Measurements from ENCODE around the gene TTLL5.
A peak's percentile ranks its signal among the peaks of the same experiment; 100 is the strongest.

The TTLL5 gene

DNA sequence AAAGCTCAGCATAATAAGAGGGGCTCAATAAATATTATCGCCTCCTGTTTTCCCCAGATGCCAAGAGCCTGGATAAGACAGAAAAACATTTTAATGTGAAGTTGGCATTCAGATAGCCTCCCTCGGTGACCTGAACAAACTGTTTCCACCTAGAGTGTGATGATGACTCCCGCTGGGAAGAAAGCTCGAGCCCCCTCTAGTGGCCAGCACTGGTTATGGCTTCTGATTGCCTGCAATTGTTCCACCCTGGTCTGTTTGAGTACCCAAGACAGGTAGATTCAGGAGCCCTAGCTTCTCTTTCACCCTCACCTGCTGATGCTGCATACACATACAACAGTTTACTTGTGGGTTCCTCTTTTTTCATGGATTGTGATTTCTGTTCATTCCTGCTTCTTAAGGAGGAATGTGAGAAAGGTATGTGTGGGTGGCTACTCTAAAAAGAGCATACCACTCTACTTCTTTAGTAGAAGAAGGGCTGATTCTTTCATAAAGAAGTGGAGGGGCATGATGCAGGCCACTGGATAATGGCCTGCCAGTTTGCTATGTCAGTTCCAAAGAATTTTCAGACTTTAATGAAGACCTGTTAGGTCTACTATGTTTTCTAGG is 6.8 kb upstream of the TTLL5 start:
- Histone ChIP-seq H3K36me3 (ENCODE audit: control insufficient read depth, insufficient read depth, low read length) (peaks cover 9% of the 10 kb centered on the region), H3K4me3 (ENCODE audit: low read length) (no peak overlapping the region), H3K27ac (ENCODE audit: low read depth, low read length) (no peak overlapping the region), H3K27me3 (ENCODE audit: control insufficient read depth, insufficient read depth, low read length) (no peaks in the 10 kb centered on the region), H3K9ac (ENCODE audit: low read length) (no peak overlapping the region), H3K4me1 (ENCODE audit: control insufficient read depth, insufficient read depth, low read length) (no peaks in the 10 kb centered on the region)

DNA sequence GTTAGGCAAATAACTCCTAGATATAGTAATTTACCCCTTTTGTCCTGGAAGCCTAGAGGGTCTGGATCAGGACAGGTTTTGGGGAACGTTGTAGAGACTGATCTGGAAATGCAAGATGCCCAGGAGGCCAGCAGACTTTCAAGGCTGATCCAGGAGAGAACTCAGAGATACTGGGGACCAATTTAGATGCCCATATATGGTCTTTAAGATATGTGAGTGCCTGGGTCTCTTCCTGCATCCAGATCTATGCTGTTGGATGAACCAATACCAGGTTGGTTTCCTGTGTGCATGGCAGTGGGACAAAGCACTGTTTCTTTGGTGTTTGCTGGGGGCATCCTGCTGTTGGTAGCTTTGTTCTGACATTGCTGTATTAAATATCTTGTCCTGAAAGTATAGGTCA is 5.8 kb upstream of the TTLL5 start:
- Histone ChIP-seq H3K36me3 (ENCODE audit: control insufficient read depth, insufficient read depth, low read length) (peaks cover 9% of the 10 kb centered on the region), H3K4me3 (ENCODE audit: low read length) (no peak overlapping the region), H3K27ac (ENCODE audit: low read depth, low read length) (no peak overlapping the region), H3K4me1 (ENCODE audit: control insufficient read depth, insufficient read depth, low read length) (no peaks in the 10 kb centered on the region), H3K27me3 (ENCODE audit: control insufficient read depth, insufficient read depth, low read length) (no peaks in the 10 kb centered on the region), H3K9ac (ENCODE audit: low read length) (no peak overlapping the region)

DNA sequence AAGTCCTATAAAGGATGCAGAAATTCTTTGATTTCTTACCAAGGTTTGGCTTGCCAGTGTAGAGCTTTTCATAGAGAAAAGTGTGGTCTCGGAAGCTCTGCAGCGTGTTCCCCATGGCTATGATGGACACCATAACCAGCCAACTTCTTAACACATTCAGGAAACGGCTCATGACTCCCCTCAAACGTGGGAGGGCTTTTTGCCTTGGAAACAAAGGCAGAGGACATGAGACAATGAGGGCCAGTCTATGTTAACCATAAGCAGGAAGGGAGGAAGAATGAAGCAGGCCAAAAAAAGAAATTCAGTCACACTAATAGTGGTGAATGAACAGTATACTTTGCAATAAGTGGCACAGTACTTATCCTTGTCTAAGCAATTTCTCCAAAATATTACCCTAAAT is 3.7 kb upstream of the TTLL5 start:
- Histone ChIP-seq H3K4me3 (ENCODE audit: low read length) (no peak overlapping the region), H3K27ac (ENCODE audit: low read depth, low read length) (no peak overlapping the region), H3K36me3 (ENCODE audit: control insufficient read depth, insufficient read depth, low read length) (peaks cover 2% of the 10 kb centered on the region), H3K27me3 (ENCODE audit: control insufficient read depth, insufficient read depth, low read length) (no peaks in the 10 kb centered on the region), H3K9ac (ENCODE audit: low read length) (no peak overlapping the region), H3K4me1 (ENCODE audit: control insufficient read depth, insufficient read depth, low read length) (no peaks in the 10 kb centered on the region)

DNA sequence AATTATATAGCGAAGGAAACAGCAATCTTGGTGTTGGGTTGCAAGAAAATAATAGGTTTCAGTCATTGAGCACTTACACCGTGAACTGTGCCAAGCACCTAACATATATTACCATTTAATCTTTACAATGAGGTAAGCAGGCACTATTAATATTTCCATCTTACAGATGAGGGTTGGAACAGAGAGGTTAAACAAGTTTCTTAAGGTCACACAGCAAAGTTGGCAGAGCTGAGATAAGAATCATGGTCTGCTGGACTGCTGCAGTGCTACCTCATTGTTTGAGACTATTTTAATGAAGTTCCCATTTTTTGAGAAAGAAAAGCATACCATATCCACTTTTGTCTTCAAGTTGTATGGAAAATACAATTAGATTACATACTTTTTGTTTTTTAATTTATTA is 2.1 kb upstream of the TTLL5 start:
- Histone ChIP-seq H3K36me3 (ENCODE audit: control insufficient read depth, insufficient read depth, low read length) (peaks cover 2% of the 10 kb centered on the region), H3K27ac (ENCODE audit: low read depth, low read length) (no peak overlapping the region), H3K4me3 (ENCODE audit: low read length) (no peak overlapping the region), H3K4me1 (ENCODE audit: control insufficient read depth, insufficient read depth, low read length) (no peaks in the 10 kb centered on the region), H3K9ac (ENCODE audit: low read length) (no peak overlapping the region), H3K27me3 (ENCODE audit: control insufficient read depth, insufficient read depth, low read length) (no peaks in the 10 kb centered on the region)

DNA sequence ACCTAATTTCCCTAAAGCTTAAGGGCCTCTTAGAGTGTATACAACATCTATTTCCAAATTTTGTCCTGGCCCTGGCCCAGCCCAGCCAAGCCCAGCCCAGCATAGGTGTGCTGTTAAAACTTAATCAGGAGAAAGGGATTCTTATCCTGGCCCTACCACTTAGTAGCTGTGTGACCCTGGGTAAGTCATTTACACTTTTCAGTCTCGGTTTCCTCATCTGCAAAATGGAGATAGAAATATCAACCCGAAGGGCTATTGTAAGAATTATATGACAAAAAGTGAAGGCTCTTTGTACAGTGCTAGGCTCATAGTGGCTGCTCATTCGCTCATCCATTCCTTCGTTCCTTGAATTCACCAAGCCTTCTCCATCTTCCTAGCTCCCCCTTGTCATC is 812 bp upstream of the TTLL5 start:
- no peaks in the 10 kb centered on the region for H3K27me3 ChIP-seq (ENCODE audit: control insufficient read depth, insufficient read depth, low read length)
- H3K4me1 ChIP-seq (ENCODE audit: control insufficient read depth, insufficient read depth, low read length) = no peaks in the 10 kb centered on the region
- no peak overlapping the region for H3K9ac ChIP-seq (ENCODE audit: low read length)
- peak overlapping the region; percentile 64 for H3K27ac ChIP-seq (ENCODE audit: low read depth, low read length)
- peaks cover 2% of the 10 kb centered on the region for H3K36me3 ChIP-seq (ENCODE audit: control insufficient read depth, insufficient read depth, low read length)
- peak overlapping the region; percentile 97 for H3K4me3 ChIP-seq (ENCODE audit: low read length)

DNA sequence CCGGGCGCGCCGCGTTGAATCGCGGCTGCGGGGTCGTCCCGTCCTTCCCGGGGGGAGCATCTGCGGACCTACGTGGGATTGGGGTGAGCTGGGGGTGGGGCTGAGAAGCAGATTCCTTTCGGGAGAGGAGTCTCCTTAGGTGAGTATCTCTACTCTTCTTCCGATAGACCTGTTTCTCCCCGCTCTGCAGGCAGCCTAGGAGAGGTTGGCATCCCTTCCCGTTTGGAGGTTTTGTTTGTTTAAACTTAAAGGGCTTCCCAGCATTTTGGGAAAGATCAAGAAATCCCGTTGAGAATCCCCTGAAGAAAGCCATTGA is 411 bp downstream of the TTLL5 start:
- no peaks in the 10 kb centered on the region for H3K4me1 ChIP-seq (ENCODE audit: control insufficient read depth, insufficient read depth, low read length)
- H3K36me3 ChIP-seq (ENCODE audit: control insufficient read depth, insufficient read depth, low read length) = peaks cover 2% of the 10 kb centered on the region
- H3K4me3 ChIP-seq (ENCODE audit: low read length) = peak overlapping the region; percentile 97
- no peaks in the 10 kb centered on the region for H3K27me3 ChIP-seq (ENCODE audit: control insufficient read depth, insufficient read depth, low read length)
- H3K9ac ChIP-seq (ENCODE audit: low read length) = peak overlapping the region; percentile 78
- H3K27ac ChIP-seq (ENCODE audit: low read depth, low read length) = peak overlapping the region; percentile 78

DNA sequence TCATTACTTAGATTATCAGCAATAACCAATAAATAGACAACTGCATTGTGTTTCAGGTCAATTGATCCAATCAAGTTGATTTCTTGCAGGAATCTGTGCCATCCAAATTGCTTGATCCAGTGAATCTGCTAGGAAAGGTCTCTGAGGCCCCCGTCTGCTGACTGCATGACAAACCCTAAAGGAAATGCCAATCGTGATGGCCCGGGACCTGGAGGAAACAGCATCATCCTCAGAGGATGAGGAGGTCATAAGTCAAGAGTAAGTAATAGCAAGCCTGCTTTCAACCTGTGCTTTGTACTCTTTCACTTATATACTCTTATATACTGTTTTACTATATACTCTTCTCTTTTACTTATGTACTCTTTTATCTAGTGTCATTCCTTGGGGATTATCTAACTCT is 1.9 kb downstream of the TTLL5 start:
- Histone ChIP-seq H3K27ac (ENCODE audit: low read depth, low read length) (no peak overlapping the region), H3K36me3 (ENCODE audit: control insufficient read depth, insufficient read depth, low read length) (no peaks in the 10 kb centered on the region), H3K4me3 (ENCODE audit: low read length) (no peak overlapping the region), H3K9ac (ENCODE audit: low read length) (no peak overlapping the region), H3K27me3 (ENCODE audit: control insufficient read depth, insufficient read depth, low read length) (no peaks in the 10 kb centered on the region), H3K4me1 (ENCODE audit: control insufficient read depth, insufficient read depth, low read length) (no peaks in the 10 kb centered on the region)

DNA sequence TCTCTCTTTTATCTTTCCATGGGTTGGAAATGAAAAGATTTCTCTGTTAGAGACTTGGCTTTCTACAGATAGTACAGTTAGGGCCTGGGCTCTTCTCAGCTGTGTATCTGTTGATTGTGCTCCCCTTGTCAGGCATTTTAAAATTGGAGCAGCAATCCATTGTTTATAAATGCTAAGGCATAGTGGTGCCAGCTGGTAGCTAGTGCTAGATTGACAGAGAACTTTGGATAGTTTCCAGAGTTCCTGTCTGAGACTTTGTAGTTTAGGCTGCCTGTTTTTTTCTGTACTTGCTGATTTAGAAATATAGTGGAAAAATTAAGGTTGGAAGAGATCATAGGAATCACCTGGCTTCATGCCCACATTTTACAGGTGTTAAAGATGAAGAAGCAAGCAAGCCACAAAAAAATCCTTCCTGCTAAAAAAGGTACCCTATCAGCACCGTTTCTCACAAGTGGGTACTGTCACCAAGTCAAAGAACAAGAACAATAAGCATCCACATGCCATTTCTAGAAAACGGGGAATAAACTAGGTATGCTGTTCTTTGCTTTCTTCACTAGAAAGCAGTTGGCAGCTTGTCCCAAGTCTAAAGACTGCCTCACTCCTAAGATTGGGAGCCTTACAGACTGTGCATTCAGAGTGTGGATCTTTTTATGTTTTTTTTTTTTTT is 6.2 kb downstream of the TTLL5 start:
- H3K9ac ChIP-seq (ENCODE audit: low read length) = no peak overlapping the region
- H3K4me1 ChIP-seq (ENCODE audit: control insufficient read depth, insufficient read depth, low read length) = no peaks in the 10 kb centered on the region
- H3K27ac ChIP-seq (ENCODE audit: low read depth, low read length) = no peak overlapping the region
- no peak overlapping the region for H3K4me3 ChIP-seq (ENCODE audit: low read length)
- H3K36me3 ChIP-seq (ENCODE audit: control insufficient read depth, insufficient read depth, low read length) = peaks cover 3% of the 10 kb centered on the region
- no peaks in the 10 kb centered on the region for H3K27me3 ChIP-seq (ENCODE audit: control insufficient read depth, insufficient read depth, low read length)

DNA sequence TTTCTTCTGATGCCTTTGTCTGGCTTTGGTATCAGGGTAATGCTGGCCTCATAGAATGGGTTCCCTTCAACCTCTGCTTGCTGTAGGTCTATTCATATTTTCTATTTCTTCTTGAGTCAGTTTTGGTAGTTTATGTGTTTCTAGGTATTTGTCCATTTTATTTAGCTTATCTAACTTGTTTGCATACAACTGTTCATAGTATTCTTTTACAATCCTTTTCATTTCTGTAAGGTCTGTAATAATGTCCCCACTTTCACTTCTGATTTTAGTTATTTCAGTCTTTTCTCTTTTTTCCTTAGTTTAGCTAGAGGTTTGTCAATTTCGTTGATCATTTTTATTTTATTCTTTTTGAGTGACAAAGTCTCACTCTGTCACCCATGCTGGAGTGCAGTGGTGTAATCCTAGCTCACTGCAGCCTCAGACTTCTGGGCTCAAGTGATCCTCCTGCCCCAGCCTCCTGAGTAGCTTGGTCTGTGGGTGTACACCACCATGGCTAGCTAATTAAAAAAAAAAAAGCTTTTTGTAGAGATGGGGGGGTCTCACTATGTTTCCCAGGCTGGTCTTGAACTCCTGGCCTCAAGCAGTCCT is 11.7 kb downstream of the TTLL5 start:
- no peaks in the 10 kb centered on the region for H3K27me3 ChIP-seq (ENCODE audit: control insufficient read depth, insufficient read depth, low read length)
- no peaks in the 10 kb centered on the region for H3K4me1 ChIP-seq (ENCODE audit: control insufficient read depth, insufficient read depth, low read length)
- no peak overlapping the region for H3K4me3 ChIP-seq (ENCODE audit: low read length)
- H3K36me3 ChIP-seq (ENCODE audit: control insufficient read depth, insufficient read depth, low read length) = peaks cover 3% of the 10 kb centered on the region
- no peak overlapping the region for H3K9ac ChIP-seq (ENCODE audit: low read length)
- H3K27ac ChIP-seq (ENCODE audit: low read depth, low read length) = no peak overlapping the region

DNA sequence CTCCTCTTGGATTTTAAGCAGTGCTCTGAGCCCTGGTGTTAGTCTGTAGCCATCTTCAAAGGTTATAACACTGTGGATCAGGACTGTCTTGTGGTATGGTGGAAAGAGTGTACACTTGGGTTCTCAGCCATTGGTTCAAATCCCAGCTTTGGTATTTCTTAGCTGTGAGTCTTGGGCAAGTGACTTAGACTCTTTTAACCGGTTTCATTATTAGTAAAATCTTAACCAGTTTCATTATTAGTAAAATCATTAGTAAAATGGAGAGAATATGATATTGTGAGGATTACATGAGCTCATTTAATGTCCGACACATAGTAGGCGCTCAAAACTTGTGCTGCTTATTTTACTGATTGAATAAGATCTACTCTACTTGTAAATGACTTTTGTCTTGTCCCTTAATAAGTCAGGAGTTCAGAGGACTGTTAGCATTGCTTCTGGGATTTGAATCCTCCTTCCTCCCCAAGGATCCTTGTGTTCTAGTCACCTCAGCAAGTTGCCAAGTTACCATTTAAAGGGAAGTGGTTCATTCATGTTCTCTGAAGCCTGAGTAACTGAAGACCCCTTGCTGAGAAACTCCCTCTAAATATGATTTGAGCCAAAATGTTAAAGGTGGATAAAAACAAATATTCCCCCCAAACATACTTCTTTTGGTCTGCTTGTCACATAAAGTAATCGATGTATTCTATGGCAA is 12.4 kb downstream of the TTLL5 start:
- H3K4me3 ChIP-seq (ENCODE audit: low read length) = no peak overlapping the region
- no peak overlapping the region for H3K27ac ChIP-seq (ENCODE audit: low read depth, low read length)
- no peaks in the 10 kb centered on the region for H3K4me1 ChIP-seq (ENCODE audit: control insufficient read depth, insufficient read depth, low read length)
- peaks cover 3% of the 10 kb centered on the region for H3K36me3 ChIP-seq (ENCODE audit: control insufficient read depth, insufficient read depth, low read length)
- H3K27me3 ChIP-seq (ENCODE audit: control insufficient read depth, insufficient read depth, low read length) = no peaks in the 10 kb centered on the region
- no peak overlapping the region for H3K9ac ChIP-seq (ENCODE audit: low read length)

DNA sequence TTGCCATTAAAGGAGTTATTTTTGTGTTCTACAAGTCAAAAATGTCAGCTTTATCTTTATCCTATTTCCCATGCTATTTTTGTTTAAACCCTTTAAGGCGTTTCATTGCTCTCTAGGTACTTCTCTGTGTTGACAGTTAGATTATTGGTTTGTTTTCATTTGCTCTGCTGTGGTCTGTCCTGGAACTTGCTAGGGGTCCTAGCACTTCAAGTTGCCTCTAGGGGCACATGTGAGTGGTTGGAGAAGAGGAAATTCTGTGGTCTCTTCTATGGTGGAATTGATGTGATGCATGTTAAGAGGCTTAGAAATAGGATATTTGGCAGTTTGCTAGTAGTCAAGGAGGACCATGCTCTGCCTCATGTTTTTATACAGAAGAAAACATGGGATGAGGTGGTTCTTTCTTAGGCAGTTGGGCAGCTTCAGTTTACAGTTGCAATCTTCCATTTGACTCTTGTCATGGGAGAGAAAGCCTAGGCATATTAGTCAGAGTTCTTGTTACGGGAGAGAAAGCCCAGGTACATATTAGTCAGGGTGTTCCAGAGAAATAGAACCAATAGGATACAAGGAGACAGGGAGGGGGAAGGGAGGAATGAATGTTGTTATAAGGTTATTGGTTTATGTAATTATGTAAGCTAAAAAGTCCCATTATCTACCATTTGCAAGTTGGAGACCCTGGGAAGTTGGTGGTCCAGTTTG is 14.4 kb downstream of the TTLL5 start:
- Histone ChIP-seq H3K9ac (ENCODE audit: low read length) (no peak overlapping the region), H3K36me3 (ENCODE audit: control insufficient read depth, insufficient read depth, low read length) (no peaks in the 10 kb centered on the region), H3K4me3 (ENCODE audit: low read length) (no peak overlapping the region), H3K27ac (ENCODE audit: low read depth, low read length) (no peak overlapping the region), H3K27me3 (ENCODE audit: control insufficient read depth, insufficient read depth, low read length) (no peaks in the 10 kb centered on the region), H3K4me1 (ENCODE audit: control insufficient read depth, insufficient read depth, low read length) (no peaks in the 10 kb centered on the region)

DNA sequence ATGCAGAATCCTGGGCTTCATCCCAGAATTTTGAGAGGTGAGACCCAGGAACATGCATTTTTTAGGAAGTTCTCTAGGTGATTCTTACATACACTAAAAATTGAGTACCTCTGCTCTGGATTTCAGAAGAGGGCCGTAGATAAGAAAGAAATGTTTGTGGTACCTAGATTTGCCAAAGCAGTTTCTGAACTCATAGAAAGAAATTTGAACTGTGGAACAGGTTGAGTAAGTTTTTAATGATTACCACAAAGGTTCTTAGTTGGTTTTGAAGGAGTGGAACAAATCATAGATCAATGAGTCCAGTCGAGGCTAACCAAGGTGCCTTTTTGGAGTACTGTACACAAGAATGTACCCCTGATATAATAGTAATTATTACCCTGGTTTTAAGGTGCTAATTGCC is 24.9 kb downstream of the TTLL5 start:
- Histone ChIP-seq H3K27me3 (ENCODE audit: control insufficient read depth, insufficient read depth, low read length) (no peaks in the 10 kb centered on the region), H3K4me1 (ENCODE audit: control insufficient read depth, insufficient read depth, low read length) (no peaks in the 10 kb centered on the region), H3K4me3 (ENCODE audit: low read length) (no peak overlapping the region), H3K27ac (ENCODE audit: low read depth, low read length) (no peak overlapping the region), H3K9ac (ENCODE audit: low read length) (no peak overlapping the region), H3K36me3 (ENCODE audit: control insufficient read depth, insufficient read depth, low read length) (peaks cover 3% of the 10 kb centered on the region)

Data from rectal smooth muscle tissue (tissue), 1 donor.